Breast epithelium (tissue), 3 donors: ENCODE data around the gene PRF1.
"Not testable (repeated sequence)": the region's sequence is repeated elsewhere in the genome, so short reads cannot be mapped to it uniquely, and the experiment has no call there.

ENCODE experiments used
- POLR2A ChIP-seq: fragments of 450-650 bp; IDR thresholded peaks from one replicate; pipeline ENCODE4 v1.6.1; 2016; ENCODE audit warnings: antibody characterized with exemption, mild to moderate bottlenecking, moderate library complexity
- TF ChIP-seq, protein P1 (sequence below), 3 donors: fragments of 450-650 bp; IDR thresholded peaks; one replicate each; pipeline ENCODE4 v1.5.1; 2016 to 2017; ENCODE audit warnings: antibody characterized with exemption in 3 of 3, mild to moderate bottlenecking in 3 of 3, moderate library complexity in 3 of 3

- TF ChIP-seq POLR2A: not testable (repeated sequence)
- TF ChIP-seq, protein P1, sequence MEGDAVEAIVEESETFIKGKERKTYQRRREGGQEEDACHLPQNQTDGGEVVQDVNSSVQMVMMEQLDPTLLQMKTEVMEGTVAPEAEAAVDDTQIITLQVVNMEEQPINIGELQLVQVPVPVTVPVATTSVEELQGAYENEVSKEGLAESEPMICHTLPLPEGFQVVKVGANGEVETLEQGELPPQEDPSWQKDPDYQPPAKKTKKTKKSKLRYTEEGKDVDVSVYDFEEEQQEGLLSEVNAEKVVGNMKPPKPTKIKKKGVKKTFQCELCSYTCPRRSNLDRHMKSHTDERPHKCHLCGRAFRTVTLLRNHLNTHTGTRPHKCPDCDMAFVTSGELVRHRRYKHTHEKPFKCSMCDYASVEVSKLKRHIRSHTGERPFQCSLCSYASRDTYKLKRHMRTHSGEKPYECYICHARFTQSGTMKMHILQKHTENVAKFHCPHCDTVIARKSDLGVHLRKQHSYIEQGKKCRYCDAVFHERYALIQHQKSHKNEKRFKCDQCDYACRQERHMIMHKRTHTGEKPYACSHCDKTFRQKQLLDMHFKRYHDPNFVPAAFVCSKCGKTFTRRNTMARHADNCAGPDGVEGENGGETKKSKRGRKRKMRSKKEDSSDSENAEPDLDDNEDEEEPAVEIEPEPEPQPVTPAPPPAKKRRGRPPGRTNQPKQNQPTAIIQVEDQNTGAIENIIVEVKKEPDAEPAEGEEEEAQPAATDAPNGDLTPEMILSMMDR (IDR thresholded peaks at IDR 0.05): not testable (repeated sequence)
Measured at GRCh38 chr10:70614364-70614763, 11.8 kb upstream of the PRF1 start.
